ENCODE data around the gene COPG2. TPM values are rescaled to one million over a fixed set of nuclear protein-coding genes. Genes with fewer than 3 reads are reported as not detected.

The COPG2 gene
- total and polyA plus RNA-seq, 2 of the 4 experiments (the other 2 are of a cell fraction), result 18.1 to 50.0 TPM

GRCh38 chr7:130703851-130704250, 35.3 kb upstream of the COPG2 start:
- Histone ChIP-seq H3K23ac (ENCODE audit: low read depth, low read length) (no peak overlapping the region), H3K4ac (ENCODE audit: low read depth, low read length) (no peak overlapping the region), H2BK120ac (ENCODE audit: low read depth, low read length) (no peak overlapping the region), H3K9me1 (ENCODE audit: insufficient read depth, low read length) (no peaks in the 10 kb centered on the region), H2BK5ac (ENCODE audit: low read depth, low read length, poor library complexity, severe bottlenecking) (no peak overlapping the region), H2AFZ (replicated peaks; ENCODE audit: low read length, poor library complexity) (no peak overlapping the region), H4K20me1 (ENCODE audit: insufficient read depth, low read length) (no peaks in the 10 kb centered on the region), H2AK5ac (ENCODE audit: low read depth, low read length) (no peak overlapping the region), H3K36me3 (ENCODE audit: control insufficient read depth, insufficient read depth, low read length) (no peaks in the 10 kb centered on the region), H3K56ac (ENCODE audit: extremely low read depth, insufficient read depth, low read length) (no peak overlapping the region), H3K79me1 (ENCODE audit: low read depth in 1 of 2, low read length in 2 of 2) (no peaks in the 10 kb centered on the region), H4K5ac (ENCODE audit: low read depth, low read length) (no peak overlapping the region), H3K4me3 (ENCODE audit: insufficient read depth, low read depth, low read length) (no peak overlapping the region), H2BK15ac (ENCODE audit: low read depth, low read length) (no peak overlapping the region), H3K4me1 (ENCODE audit: control insufficient read depth, insufficient read depth, low read length) (no peaks in the 10 kb centered on the region), H3K4me2 (ENCODE audit: low read depth, low read length) (no peak overlapping the region), H3K27ac (ENCODE audit: insufficient read depth, low read length) (no peak overlapping the region), H3K27me3 (ENCODE audit: control insufficient read depth, insufficient read depth, low read length) (peaks cover 12% of the 10 kb centered on the region), H4K8ac (ENCODE audit: low read depth in 2 of 2, low read length in 2 of 2) (no peak overlapping the region), H3K18ac (ENCODE audit: low read depth, low read length) (no peak overlapping the region), H4K91ac (ENCODE audit: insufficient read depth, low read depth, low read length) (no peak overlapping the region), H3K9ac (ENCODE audit: low read depth, low read length) (no peak overlapping the region), H3K14ac (replicated peaks; ENCODE audit: low read depth, low read length) (no peak overlapping the region), H2BK20ac (ENCODE audit: low read depth, low read length) (no peak overlapping the region), H2AK9ac (replicated peaks; ENCODE audit: low read depth, low read length, poor library complexity) (no peak overlapping the region), H3K9me3 (ENCODE audit: control insufficient read depth, insufficient read depth, low read length) (0 out of 2 replicates have a peak, but pooled peaks cover under 1% of the 10 kb centered on the region)
- WGBS, 2 experiments (ENCODE audit: extremely low coverage in 2 of 2, insufficient read length in 1 of 2), result no CpG with 5 or more reads among the region's 1 CpG
- DNase-seq, result no peak
- no TSS peak for BruUV-seq (replicated peaks)
- ChIA-PET POLR2A (ENCODE audit: unreplicated experiment) (no interaction called here), CTCF (interaction anchor here (0.6 kb wide), 1 partner anchor 619 kb away, joined by 7 read pairs; no protein-coding TSS in a partner anchor)
- in situ Hi-C loops (cut with MboI; ENCODE audit: low sequenced_read_pairs) (no loop called here), dilution Hi-C loops (cut with HindIII; ENCODE audit: low sequenced_read_pairs, unreplicated experiment) (no loop called here), intact Hi-C loops (cut with micrococcal nuclease) (no loop called here)
- ATAC-seq (ENCODE audit: low read depth), result no peak
- no peak for TF ChIP-seq RFX5 (IDR thresholded peaks at IDR 0.05; ENCODE audit: low read depth, low read length)
- TF ChIP-seq CEBPB (IDR thresholded peaks at IDR 0.05; ENCODE audit: low read depth, low read length), result no peak
- TF ChIP-seq, protein P1, sequence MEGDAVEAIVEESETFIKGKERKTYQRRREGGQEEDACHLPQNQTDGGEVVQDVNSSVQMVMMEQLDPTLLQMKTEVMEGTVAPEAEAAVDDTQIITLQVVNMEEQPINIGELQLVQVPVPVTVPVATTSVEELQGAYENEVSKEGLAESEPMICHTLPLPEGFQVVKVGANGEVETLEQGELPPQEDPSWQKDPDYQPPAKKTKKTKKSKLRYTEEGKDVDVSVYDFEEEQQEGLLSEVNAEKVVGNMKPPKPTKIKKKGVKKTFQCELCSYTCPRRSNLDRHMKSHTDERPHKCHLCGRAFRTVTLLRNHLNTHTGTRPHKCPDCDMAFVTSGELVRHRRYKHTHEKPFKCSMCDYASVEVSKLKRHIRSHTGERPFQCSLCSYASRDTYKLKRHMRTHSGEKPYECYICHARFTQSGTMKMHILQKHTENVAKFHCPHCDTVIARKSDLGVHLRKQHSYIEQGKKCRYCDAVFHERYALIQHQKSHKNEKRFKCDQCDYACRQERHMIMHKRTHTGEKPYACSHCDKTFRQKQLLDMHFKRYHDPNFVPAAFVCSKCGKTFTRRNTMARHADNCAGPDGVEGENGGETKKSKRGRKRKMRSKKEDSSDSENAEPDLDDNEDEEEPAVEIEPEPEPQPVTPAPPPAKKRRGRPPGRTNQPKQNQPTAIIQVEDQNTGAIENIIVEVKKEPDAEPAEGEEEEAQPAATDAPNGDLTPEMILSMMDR (conservative IDR thresholded peaks at IDR 0.05; ENCODE audit: low read depth, low read length), result no peak
- TF ChIP-seq NFE2L2 (IDR thresholded peaks at IDR 0.05; ENCODE audit: low read depth, low read length), result no peak
- no peak for TF ChIP-seq SMC3 (IDR thresholded peaks at IDR 0.05; ENCODE audit: low read depth, low read length)
- TF ChIP-seq CHD1 (IDR thresholded peaks at IDR 0.05; ENCODE audit: low read depth, low read length), result no peak
- TF ChIP-seq POLR2A (IDR thresholded peaks at IDR 0.05; ENCODE audit: low read depth, low read length), result no peak
- no peak for TF ChIP-seq BHLHE40 (IDR thresholded peaks at IDR 0.05; ENCODE audit: low read depth, low read length)
